Right kidney (tissue), 1 donor: ENCODE results near the gene ABAT.
"Not testable (repeated sequence)": the region's sequence is repeated elsewhere in the genome, so short reads cannot be mapped to it uniquely, and the experiment has no call there.

Experiments used
- DNase-seq: peaks from one replicate; pipeline ENCODE4 v3.0.0-alpha.2; 2016

ABAT gene

DNA sequence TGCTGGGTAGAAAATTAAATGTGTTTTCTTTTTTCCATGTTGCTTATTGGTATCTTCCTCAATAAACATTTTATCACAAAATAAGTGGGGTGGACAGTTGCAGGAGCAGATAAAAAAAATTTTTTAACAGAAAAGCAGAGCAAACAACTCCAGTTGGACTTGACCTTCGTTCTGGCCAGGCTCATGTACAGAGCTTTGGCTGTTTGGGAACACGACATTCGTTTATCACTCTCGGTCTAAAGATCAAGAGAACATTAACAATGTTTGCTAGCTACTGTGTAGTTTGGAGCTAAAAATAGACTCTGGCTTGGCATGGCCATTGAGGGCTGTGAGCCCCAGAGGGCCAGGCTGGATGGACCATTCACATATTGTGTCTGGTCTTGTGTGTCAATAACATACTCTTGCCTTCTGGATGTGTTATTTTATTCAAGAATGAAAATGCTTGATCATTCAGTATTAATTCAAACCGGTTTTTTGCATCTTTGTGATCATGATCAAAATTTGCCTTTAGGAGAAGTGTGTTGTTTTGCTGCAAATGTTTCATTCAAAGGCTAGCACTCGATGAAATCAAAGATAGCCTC, 66.4 kb downstream of the ABAT start:
- no peak for DNase-seq

DNA sequence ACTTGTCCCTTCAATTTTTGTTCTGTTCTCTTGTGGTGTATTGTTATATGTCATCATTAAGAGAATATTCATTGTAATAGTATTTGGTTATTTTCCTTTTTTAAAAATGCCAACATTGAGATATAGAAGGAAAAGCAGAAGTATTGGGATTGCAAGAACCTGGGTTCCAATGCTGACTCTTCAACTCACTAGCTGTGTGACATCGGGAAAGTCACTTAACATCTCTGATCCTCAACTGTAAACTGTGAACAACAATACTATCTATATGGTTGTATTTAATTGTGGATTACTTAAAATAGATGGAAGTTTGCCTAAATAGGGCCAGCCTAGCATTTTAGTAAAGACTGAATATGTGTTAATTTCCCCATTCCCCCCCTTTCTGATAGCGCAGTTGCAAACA, 67.2 kb downstream of the ABAT start:
- no peak for DNase-seq

DNA sequence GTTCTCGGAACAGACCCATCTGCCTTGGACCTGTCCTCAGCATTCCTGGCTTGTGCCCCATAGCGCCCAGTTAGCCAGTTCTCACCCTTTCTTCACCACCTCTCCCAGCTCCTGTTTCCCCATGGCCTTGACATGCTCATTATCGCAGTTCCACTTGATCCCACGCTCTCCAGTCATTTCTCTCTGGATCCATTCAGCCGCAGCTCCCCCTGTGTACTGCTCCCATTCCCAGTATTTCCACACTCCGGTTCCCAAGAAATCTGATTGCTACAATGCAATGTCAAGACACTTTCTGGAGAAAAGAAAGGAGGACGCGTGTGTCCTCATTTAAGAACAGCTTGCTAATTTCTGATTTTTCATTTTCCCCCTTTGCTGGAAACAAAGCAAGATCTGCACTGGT, 67.7 kb downstream of the ABAT start:
- no peak for DNase-seq

DNA sequence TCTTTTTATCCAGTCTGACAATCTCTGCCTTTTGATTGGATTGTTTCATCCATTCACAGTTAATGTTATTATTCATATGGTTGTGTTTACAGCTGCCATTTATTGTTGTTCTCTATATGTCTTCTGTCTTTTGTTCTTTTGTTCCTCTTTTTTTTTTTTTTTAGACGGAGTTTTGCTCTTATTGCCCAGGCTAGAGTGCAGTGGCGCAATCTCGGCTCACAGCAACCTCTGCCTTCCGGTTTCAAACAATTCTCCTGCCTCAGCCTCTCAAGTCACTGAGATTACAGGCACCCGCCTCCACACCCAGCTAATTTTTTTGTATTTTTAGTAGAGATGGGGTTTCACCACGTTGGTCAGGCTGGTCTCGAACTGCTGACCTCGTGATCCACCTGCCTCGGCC, 74.5 kb downstream of the ABAT start:
- DNase-seq = not testable (repeated sequence)

GRCh38 chr16:8751481-8752311, 77.3 kb downstream of the ABAT start:
- no peak for DNase-seq

DNA sequence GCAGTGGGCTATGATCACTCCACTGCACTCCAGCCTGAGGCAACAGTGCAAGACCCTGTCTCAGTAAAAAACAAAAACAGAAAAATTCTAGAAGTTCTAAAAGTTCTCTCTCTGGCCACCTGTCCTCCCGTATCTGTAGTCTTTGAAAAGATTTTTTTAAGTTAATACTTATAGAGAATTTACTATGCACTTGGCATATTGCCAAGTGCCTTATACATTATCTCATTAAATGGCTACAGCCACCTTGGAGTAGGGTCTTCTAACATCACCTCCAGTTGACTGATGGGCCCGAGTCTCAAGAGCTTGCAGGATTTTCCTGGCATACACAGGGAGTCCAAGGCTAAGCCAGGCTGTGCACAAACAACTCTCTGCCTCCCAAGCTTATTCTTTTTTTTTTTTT, 78.3 kb downstream of the ABAT start:
- no peak for DNase-seq

DNA sequence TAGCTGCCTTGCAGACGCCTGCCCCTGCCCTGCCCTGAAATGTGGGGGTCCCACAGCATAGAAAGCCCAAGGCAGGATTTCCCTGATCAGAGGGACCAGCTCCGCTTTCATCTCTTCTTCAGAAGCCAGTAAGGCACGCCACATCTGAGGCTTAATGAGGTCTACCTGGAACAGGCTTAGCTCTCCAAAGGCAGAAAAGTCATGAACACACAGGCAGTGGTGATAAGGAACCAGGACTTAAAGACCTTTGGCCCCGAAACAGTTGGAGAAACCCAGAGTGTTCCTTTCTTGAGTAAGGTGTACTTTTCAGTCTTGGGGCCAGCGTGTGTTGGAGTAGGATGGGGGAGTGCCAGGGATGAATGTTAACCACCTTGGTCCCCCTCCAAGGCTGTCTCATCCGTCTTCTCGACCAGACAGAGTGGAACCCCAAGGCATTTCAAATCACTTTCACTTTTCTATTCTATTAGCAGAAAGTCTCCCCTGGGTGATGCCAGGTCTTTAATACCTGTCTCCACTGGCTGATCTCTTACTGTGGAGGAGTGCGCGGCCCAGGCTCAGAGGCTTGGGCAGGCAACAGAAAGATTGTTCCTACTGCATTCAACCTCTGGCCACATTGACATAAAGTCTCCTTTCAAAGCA, 79.1 kb downstream of the ABAT start:
- DNase-seq = no peak

DNA sequence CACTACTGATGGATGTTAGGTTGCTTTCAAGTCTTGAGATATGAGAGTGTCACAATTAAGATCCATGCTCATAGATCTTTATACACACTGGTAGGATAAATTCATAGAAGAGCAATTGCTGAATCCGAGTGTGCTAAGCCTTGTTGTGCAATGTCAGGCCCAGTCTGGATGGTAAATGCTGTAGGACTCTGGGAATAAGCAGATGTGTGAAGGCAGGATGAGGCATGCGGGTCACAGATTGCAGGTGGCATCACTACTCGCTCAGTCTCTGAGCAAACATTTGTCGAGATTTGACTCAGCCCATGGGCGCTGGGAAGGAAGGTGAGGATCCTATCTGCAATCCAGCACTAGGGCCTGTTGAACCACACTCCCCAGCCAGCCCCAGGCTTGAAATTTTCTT, 82.3 kb downstream of the ABAT start:
- no peak for DNase-seq

GRCh38 chr16:8758022-8758421, 83.6 kb downstream of the ABAT start:
- no peak for DNase-seq

DNA sequence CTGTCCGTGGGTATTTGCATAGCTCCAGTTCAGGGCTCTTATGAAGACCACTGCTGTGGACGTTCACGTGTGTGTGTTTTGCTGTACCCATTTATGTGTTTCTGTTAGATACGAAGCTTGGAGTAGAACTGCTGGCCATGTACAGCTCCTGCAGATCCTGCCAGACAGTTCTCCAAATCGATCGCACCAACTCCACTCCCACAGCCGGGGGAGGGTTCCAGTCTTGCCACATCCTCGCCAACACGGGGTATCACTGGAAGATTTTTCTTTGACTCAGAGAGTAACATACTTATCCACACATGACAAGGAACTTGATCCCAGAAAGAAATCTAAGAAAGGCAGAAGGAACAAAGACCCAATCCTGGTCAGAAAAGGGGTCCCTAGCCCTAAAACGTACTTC, 85.6 kb downstream of the ABAT start:
- DNase-seq = no peak

- DNase-seq = no peak
Measured at GRCh38 chr16:8761078-8761477, 86.7 kb downstream of the ABAT start.

DNA sequence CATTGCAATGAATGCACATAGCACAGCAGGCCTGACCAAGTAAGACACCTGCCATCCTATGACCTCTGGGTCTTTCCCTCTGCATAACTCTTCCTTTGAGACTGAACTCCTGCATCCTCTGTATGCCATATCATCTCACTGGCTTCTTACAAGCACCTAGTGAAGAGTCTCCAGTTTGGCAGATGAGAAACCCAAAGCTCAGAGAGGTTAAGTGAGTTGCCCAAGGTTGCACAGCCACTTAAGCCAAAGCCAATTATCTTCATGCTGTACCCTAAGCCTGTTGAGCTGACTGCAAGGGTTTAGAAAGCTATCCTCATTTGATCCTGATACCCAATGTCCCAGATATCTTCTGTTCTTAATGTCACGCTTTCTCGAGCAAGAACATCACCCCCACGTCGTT, 87.8 kb downstream of the ABAT start:
- no peak for DNase-seq

DNA sequence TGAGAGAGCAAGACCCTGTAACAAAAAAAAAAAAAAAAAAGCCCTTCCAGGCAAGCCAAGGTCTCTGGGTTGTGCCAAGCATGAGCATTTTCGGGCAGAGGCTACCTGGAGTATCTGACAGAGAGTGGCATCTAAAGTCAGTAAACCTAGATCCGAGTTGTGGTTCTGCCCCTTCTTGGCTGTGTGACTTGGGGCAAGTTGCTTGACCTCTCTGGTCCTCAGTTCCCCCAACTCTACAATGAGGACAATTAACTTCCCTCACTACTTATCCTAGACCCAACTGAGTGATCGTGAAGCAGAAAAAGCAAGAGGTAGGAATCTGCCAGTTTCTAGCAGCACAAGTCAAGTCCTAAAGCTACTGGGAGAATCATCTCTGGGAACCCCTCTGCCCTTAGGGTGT, 88.7 kb downstream of the ABAT start:
- no peak for DNase-seq

DNA sequence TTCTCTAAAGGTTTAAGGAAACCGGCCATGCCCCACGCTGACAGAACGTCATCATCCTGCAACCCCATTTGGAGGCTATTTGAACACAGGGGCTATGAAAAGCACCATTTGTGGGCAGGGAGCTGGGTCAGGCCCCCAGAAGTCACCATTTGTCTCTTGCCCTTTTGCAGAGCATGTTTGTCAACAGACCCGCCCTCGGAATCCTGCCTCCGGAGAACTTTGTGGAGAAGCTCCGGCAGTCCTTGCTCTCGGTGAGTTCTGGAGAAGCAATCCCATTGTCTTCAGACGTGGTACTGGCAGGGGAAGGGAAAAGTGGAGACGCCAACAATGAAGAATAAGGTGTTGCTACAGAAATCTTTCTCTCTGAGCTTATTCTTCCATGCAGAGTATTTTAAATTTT, 89.5 kb downstream of the ABAT start:
- no peak for DNase-seq

- DNase-seq = no peak
Measured at GRCh38 chr16:8764525-8765250, 90.3 kb downstream of the ABAT start.

- no peak for DNase-seq
Measured at GRCh38 chr16:8767176-8767575, 92.8 kb downstream of the ABAT start.

DNA sequence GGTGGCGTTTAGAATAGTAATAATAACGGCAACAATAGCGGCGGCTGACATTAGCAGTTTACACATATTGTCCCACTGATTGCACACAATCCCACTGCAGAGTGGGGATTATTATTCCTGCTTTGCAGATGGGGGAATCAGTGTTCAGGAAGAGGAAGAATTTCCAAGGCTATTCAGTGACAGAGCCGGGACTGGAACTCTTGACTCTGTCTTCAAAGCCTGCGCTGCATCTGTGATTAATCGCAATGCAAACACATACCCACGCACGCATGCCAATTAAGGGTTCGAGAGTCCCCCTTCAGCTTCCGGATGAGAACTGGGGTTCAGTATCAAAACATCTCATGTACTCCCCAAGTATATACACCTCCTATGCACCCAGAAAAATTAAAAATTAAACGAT, 93.9 kb downstream of the ABAT start:
- DNase-seq = no peak

DNA sequence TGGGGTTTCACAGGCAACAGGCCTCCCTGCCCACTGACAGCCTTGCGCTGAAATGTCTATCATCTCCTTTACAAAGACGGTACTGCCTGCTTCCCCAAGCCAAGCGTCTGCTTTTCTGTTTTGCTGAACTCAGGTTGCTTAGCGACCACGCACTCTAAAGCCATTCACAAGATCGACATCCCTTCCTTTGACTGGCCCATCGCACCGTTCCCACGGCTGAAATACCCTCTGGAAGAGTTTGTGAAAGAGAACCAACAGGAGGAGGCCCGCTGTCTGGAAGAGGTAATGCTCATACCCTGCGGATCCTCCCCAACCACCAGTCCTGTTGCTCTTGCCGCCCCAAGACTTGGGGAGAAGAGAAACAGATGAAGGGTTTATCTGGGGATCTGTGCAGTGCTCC, 94.3 kb downstream of the ABAT start:
- no peak for DNase-seq

GRCh38 chr16:8773537-8773936, 99.1 kb downstream of the ABAT start:
- no peak for DNase-seq

GRCh38 chr16:8774208-8774607, 99.8 kb downstream of the ABAT start:
- no peak for DNase-seq

DNA sequence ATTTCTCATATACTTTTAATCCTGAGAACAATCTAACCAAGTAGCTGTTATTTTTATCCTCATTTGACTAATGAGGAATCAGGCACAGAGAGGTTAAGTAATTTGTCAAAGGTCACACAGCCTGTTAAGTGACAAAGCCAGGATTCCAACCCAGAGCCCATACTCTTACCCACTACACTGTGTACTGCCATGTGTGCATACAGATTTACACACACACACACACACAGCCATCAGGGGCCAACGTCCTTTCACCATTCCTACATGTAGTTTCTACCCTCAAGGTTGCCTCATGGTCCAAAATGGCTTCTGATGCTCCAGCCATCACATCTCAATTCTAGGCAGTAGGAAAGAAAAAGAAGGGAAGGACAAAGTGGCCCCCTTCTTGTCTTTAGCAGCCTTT, 100.9 kb downstream of the ABAT start:
- no peak for DNase-seq

- no peak for DNase-seq
Measured at GRCh38 chr16:8776129-8776584, 101.7 kb downstream of the ABAT start.

GRCh38 chr16:8777217-8777616, 102.8 kb downstream of the ABAT start:
- no peak for DNase-seq
